Esophagus squamous epithelium (tissue), 4 donors: ENCODE results near the gene MRAS.

Experiments used
- POLR2A ChIP-seq, 4 donors: fragments of 450-650 bp; IDR thresholded peaks; one replicate each; pipeline ENCODE4 v1.6.1; 2017; ENCODE audit warnings: antibody characterized with exemption in 4 of 4, mild to moderate bottlenecking in 4 of 4, moderate library complexity in 3 of 4
- TF ChIP-seq, protein P1 (sequence below), 6 experiments: fragments of 450-650 bp in 4 of 6; fragments of 200-600 bp in 2 of 6; sonication (generic) in 2 of 6; IDR thresholded peaks; one replicate each; pipeline ENCODE4 v1.5.1; 2016 to 2019; ENCODE audit warnings: antibody characterized with exemption in 6 of 6, mild to moderate bottlenecking in 4 of 6, moderate library complexity in 4 of 6

DNA sequence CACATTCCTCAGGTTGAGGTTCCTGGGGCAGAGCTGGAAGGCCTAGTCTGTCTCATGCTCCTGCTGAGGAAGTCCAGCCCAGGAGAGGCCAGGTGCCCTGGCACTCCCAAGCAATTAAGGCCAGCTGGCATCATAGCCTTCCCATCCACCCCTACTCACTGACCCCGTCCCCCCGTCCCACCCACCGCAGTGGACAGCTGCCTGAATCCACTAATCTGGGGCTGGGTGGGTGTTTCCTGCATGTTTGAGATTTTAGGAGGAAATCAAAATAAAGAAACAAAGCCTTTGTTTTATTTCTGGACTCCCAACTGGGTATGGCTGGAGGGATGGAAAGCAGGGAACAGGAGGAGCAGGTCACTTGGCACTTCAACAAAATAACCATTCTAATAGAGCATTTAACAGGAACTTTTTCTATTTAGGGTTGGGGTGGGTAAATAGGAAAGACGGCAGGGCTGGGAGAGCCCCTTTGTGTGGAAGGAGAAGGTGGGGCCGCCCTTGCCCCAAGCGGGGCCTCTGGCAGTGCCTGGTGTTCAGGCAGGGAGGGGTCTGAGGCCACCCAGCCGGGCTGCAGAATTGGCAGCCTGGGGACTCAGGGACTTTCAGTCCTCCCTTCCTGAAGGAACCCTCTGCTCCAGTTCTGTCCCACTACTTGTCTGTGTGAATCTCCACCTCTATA lies 8.5 kb downstream of the MRAS start:
- TF ChIP-seq POLR2A (IDR thresholded peaks at IDR 0.05): no peak
- TF ChIP-seq, protein P1, sequence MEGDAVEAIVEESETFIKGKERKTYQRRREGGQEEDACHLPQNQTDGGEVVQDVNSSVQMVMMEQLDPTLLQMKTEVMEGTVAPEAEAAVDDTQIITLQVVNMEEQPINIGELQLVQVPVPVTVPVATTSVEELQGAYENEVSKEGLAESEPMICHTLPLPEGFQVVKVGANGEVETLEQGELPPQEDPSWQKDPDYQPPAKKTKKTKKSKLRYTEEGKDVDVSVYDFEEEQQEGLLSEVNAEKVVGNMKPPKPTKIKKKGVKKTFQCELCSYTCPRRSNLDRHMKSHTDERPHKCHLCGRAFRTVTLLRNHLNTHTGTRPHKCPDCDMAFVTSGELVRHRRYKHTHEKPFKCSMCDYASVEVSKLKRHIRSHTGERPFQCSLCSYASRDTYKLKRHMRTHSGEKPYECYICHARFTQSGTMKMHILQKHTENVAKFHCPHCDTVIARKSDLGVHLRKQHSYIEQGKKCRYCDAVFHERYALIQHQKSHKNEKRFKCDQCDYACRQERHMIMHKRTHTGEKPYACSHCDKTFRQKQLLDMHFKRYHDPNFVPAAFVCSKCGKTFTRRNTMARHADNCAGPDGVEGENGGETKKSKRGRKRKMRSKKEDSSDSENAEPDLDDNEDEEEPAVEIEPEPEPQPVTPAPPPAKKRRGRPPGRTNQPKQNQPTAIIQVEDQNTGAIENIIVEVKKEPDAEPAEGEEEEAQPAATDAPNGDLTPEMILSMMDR (IDR thresholded peaks at IDR 0.05): no peak
